Measurements from ENCODE around the gene UAP1L1.

DNA sequence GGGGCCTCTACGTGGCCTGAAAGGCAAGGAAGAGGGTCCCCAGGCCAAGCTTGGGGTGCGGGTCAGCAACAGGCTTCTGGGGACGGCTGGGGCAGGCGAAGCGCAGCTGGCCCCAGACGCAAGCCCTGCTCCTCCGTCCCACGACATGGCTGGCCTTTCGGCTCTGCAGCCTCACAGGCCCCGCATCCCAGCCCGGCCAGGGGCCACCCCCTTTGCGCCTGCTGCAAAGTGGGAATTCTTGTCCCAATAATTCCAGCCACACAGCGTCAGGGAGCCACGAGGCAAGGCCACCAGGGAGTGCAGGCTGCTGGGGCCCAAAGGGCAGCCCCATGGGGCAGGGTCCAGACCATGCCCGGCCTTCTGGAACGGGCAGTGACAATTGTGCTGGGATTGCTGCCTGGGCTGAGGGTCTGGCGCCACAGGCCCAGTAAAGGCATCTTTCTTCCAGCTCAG is 22.4 kb upstream of the UAP1L1 start:
- TF ChIP-seq CTCF (tag by site-specific recombination; IDR thresholded peaks at IDR 0.05) = no peak
- TF ChIP-seq, protein P1, sequence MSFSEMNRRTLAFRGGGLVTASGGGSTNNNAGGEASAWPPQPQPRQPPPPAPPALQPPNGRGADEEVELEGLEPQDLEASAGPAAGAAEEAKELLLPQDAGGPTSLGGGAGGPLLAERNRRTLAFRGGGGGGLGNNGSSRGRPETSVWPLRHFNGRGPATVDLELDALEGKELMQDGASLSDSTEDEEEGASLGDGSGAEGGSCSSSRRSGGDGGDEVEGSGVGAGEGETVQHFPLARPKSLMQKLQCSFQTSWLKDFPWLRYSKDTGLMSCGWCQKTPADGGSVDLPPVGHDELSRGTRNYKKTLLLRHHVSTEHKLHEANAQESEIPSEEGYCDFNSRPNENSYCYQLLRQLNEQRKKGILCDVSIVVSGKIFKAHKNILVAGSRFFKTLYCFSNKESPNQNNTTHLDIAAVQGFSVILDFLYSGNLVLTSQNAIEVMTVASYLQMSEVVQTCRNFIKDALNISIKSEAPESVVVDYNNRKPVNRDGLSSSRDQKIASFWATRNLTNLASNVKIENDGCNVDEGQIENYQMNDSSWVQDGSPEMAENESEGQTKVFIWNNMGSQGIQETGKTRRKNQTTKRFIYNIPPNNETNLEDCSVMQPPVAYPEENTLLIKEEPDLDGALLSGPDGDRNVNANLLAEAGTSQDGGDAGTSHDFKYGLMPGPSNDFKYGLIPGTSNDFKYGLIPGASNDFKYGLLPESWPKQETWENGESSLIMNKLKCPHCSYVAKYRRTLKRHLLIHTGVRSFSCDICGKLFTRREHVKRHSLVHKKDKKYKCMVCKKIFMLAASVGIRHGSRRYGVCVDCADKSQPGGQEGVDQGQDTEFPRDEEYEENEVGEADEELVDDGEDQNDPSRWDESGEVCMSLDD (tag by site-specific recombination; IDR thresholded peaks at IDR 0.05) = no peak
- TF ChIP-seq, protein P2, sequence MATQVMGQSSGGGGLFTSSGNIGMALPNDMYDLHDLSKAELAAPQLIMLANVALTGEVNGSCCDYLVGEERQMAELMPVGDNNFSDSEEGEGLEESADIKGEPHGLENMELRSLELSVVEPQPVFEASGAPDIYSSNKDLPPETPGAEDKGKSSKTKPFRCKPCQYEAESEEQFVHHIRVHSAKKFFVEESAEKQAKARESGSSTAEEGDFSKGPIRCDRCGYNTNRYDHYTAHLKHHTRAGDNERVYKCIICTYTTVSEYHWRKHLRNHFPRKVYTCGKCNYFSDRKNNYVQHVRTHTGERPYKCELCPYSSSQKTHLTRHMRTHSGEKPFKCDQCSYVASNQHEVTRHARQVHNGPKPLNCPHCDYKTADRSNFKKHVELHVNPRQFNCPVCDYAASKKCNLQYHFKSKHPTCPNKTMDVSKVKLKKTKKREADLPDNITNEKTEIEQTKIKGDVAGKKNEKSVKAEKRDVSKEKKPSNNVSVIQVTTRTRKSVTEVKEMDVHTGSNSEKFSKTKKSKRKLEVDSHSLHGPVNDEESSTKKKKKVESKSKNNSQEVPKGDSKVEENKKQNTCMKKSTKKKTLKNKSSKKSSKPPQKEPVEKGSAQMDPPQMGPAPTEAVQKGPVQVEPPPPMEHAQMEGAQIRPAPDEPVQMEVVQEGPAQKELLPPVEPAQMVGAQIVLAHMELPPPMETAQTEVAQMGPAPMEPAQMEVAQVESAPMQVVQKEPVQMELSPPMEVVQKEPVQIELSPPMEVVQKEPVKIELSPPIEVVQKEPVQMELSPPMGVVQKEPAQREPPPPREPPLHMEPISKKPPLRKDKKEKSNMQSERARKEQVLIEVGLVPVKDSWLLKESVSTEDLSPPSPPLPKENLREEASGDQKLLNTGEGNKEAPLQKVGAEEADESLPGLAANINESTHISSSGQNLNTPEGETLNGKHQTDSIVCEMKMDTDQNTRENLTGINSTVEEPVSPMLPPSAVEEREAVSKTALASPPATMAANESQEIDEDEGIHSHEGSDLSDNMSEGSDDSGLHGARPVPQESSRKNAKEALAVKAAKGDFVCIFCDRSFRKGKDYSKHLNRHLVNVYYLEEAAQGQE (tag by site-specific recombination; IDR thresholded peaks at IDR 0.05) = no peak
- no peak for TF ChIP-seq ZNF629 (tag by site-specific recombination; IDR thresholded peaks at IDR 0.05)
- TF ChIP-seq ZNF146 (tag by site-specific recombination; IDR thresholded peaks at IDR 0.05) = no peak
- TF ChIP-seq ELK4 (IDR thresholded peaks at IDR 0.05; ENCODE audit: borderline replicate concordance, low read depth, low read length) = no peak
- TF ChIP-seq ZNF76 (tag by site-specific recombination; IDR thresholded peaks at IDR 0.05; ENCODE audit: borderline replicate concordance, low read depth) = no peak
- TF ChIP-seq ZSCAN30 (tag by site-specific recombination; IDR thresholded peaks at IDR 0.05) = no peak
- TF ChIP-seq ZNF792 (tag by site-specific recombination; IDR thresholded peaks at IDR 0.05) = no peak
- TF ChIP-seq ZNF23 (tag by site-specific recombination; IDR thresholded peaks at IDR 0.05; ENCODE audit: borderline replicate concordance) = no peak
